Ishikawa (cell line): Measurements from ENCODE around the gene VWA3A.

Source experiments
- CEBPB ChIP-seq: IDR thresholded peaks from 2 replicates; pipeline ENCODE4 v1.6.1; 2012
- CREB1 ChIP-seq: IDR thresholded peaks from 2 replicates; pipeline ENCODE4 v1.6.1; 2012; ENCODE audit warnings: low read depth
- EGR1 ChIP-seq: IDR thresholded peaks from 2 replicates; pipeline ENCODE4 v1.6.1; 2012
- EP300 ChIP-seq: IDR thresholded peaks from 2 replicates; pipeline ENCODE4 v1.6.1; 2012; ENCODE audit warnings: borderline replicate concordance
- FOXM1 ChIP-seq: IDR thresholded peaks from 2 replicates; pipeline ENCODE4 v1.6.1; 2012; ENCODE audit warnings: low read depth, borderline replicate concordance
- MAX ChIP-seq: IDR thresholded peaks from 2 replicates; pipeline ENCODE4 v1.6.1; 2012
- REST ChIP-seq: IDR thresholded peaks from 2 replicates; pipeline ENCODE4 v1.6.1; 2012; ENCODE audit warnings: low read depth, mild to moderate bottlenecking
- TAF1 ChIP-seq: IDR thresholded peaks from 2 replicates; pipeline ENCODE4 v1.6.1; 2012; ENCODE audit warnings: low read depth, mild to moderate bottlenecking
- TCF12 ChIP-seq: IDR thresholded peaks from 2 replicates; pipeline ENCODE4 v1.6.1; 2012; ENCODE audit warnings: low read depth
- TEAD4 ChIP-seq: IDR thresholded peaks from 2 replicates; pipeline ENCODE4 v1.6.1; 2012
- USF1 ChIP-seq: IDR thresholded peaks from 2 replicates; pipeline ENCODE4 v1.6.1; 2012
- YY1 ChIP-seq: IDR thresholded peaks from 2 replicates; pipeline ENCODE4 v1.6.1; 2012; ENCODE audit warnings: low read depth
- ZBTB7A ChIP-seq: IDR thresholded peaks from 2 replicates; pipeline ENCODE4 v1.6.1; 2012; ENCODE audit warnings: low read depth

GRCh38 chr16:22188595-22189442 is 96.5 kb downstream of the VWA3A start:
- TF ChIP-seq TAF1 (no peak), EP300 (no peak), TEAD4 (no peak), CEBPB (no peak), REST (no peak), FOXM1 (no peak), EGR1 (no peak), YY1 (no peak), CREB1 (no peak), MAX (no peak), USF1 (no peak), ZBTB7A (no peak), TCF12 (no peak)
